ENCODE results near the gene C22orf23.

DNA sequence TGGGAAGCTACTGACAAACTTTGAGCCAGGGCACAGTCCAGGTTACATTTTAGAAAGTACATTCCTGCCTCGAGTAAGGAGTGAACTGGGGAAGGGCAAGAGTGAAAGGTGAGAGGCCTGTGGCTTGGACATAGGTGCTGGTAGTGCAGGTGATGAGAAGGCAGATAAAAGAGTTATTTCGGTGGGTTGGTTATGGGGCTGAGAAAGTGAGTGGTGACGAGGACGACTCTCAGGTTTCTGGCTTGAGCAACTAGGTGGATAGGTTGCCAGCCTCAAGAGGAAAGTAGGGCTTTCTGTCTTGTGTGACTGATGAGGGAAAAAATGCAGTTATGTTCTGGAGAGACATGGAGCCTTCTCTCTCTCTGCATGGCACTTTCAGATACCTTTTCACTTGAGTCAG is 3.8 kb upstream of the C22orf23 start:
- TF ChIP-seq, protein P1, sequence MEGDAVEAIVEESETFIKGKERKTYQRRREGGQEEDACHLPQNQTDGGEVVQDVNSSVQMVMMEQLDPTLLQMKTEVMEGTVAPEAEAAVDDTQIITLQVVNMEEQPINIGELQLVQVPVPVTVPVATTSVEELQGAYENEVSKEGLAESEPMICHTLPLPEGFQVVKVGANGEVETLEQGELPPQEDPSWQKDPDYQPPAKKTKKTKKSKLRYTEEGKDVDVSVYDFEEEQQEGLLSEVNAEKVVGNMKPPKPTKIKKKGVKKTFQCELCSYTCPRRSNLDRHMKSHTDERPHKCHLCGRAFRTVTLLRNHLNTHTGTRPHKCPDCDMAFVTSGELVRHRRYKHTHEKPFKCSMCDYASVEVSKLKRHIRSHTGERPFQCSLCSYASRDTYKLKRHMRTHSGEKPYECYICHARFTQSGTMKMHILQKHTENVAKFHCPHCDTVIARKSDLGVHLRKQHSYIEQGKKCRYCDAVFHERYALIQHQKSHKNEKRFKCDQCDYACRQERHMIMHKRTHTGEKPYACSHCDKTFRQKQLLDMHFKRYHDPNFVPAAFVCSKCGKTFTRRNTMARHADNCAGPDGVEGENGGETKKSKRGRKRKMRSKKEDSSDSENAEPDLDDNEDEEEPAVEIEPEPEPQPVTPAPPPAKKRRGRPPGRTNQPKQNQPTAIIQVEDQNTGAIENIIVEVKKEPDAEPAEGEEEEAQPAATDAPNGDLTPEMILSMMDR (IDR thresholded peaks at IDR 0.05): no peak
- no peak for TF ChIP-seq POLR2A (IDR thresholded peaks at IDR 0.05)

Data from tibial nerve (tissue), 3 donors.